SK-N-SH treated with all-trans-retinoic acid at 6 μM for 48 hours (cell line): ENCODE results near the gene BTF3L4.

ENCODE experiments used
- ATAC-seq: fragments of 200-7000 bp; cut with Tn5 transposase; 3 replicates; pipeline ENCODE4 v1.9.1; 2020; ENCODE audit warnings: mild to moderate bottlenecking, moderate library complexity
- ARNTL ChIP-seq: fragments of 450-650 bp; formaldehyde crosslinking; IDR thresholded peaks from 2 replicates; pipeline ENCODE4 v1.5.0; 2020; ENCODE audit warnings: low read depth, mild to moderate bottlenecking, moderate library complexity, borderline replicate concordance
- CSDC2 ChIP-seq: fragments of 250-450 bp; sonication (Bioruptor Pico); IDR thresholded peaks from 2 replicates; pipeline ENCODE4 v1.5.0; 2020; ENCODE audit warnings: mild to moderate bottlenecking, moderate library complexity
- ESRRG ChIP-seq: fragments of 250-450 bp; sonication (Bioruptor Pico); IDR thresholded peaks from 2 replicates; pipeline ENCODE4 v1.6.1; 2021; ENCODE audit warnings: mild to moderate bottlenecking
- GLIS3 ChIP-seq: fragments of 250-450 bp; sonication (Bioruptor Pico); IDR thresholded peaks from 2 replicates; pipeline ENCODE4 v1.5.0; 2020; ENCODE audit warnings: mild to moderate bottlenecking, moderate library complexity
- ISL1 ChIP-seq: fragments of 250-450 bp; sonication (Bioruptor Pico); IDR thresholded peaks from 2 replicates; pipeline ENCODE4 v2.1.2; 2022; ENCODE audit warnings: mild to moderate bottlenecking, moderate library complexity
- OSR1 ChIP-seq: fragments of 250-450 bp; sonication (Bioruptor Pico); IDR thresholded peaks from 2 replicates; pipeline ENCODE4 v1.8.0; 2022; ENCODE audit warnings: moderate library complexity, mild to moderate bottlenecking, inconsistent platforms
- PPARA ChIP-seq: fragments of 250-450 bp; sonication (Bioruptor Pico); IDR thresholded peaks from 2 replicates; pipeline ENCODE4 v1.5.0; 2020; ENCODE audit warnings: mild to moderate bottlenecking, borderline replicate concordance
- RARB ChIP-seq: fragments of 250-450 bp; sonication (Bioruptor Pico); IDR thresholded peaks from 2 replicates; pipeline ENCODE4 v1.8.0; 2021; ENCODE audit warnings: mild to moderate bottlenecking, moderate library complexity
- SNAI2 ChIP-seq: fragments of 250-450 bp; sonication (Bioruptor Pico); IDR thresholded peaks from 2 replicates; pipeline ENCODE4 v1.5.0; 2020; ENCODE audit warnings: mild to moderate bottlenecking, moderate library complexity
- TCF4 ChIP-seq: fragments of 250-450 bp; sonication (Bioruptor Pico); IDR thresholded peaks from 2 replicates; pipeline ENCODE4 v1.8.0; 2021; ENCODE audit warnings: mild to moderate bottlenecking, moderate library complexity, borderline replicate concordance
- TOX ChIP-seq: fragments of 250-450 bp; sonication (Bioruptor Pico); IDR thresholded peaks from 2 replicates; pipeline ENCODE4 v1.8.0; 2021; ENCODE audit warnings: mild to moderate bottlenecking, moderate library complexity, borderline replicate concordance
- ZC3H10 ChIP-seq: fragments of 250-450 bp; sonication (Bioruptor Pico); IDR thresholded peaks from 2 replicates; pipeline ENCODE4 v1.5.1; 2021; ENCODE audit warnings: mild to moderate bottlenecking, moderate library complexity
- ZFP3 ChIP-seq: fragments of 250-450 bp; sonication (Bioruptor Pico); IDR thresholded peaks from 2 replicates; pipeline ENCODE4 v1.5.0; 2020; ENCODE audit warnings: mild to moderate bottlenecking, moderate library complexity
- ZFP30 ChIP-seq: fragments of 450-650 bp; formaldehyde crosslinking; IDR thresholded peaks from 2 replicates; pipeline ENCODE4 v1.5.0; 2022; ENCODE audit warnings: mild to moderate bottlenecking, moderate library complexity
- ZNF565 ChIP-seq: fragments of 450-650 bp; formaldehyde crosslinking; conservative IDR thresholded peaks from 2 replicates; pipeline ENCODE4 v1.5.0; 2020; ENCODE audit warnings: low read depth, mild to moderate bottlenecking, moderate library complexity
- ZNF70 ChIP-seq: fragments of 450-650 bp; formaldehyde crosslinking; IDR thresholded peaks from 2 replicates; pipeline ENCODE4 v1.5.0; 2020; ENCODE audit warnings: mild to moderate bottlenecking, moderate library complexity
- ZNF8 ChIP-seq: fragments of 450-650 bp; formaldehyde crosslinking; IDR thresholded peaks from 2 replicates; pipeline ENCODE4 v1.5.0; 2020; ENCODE audit warnings: mild to moderate bottlenecking, moderate library complexity
- TF ChIP-seq, protein P1 (sequence below): fragments of 250-450 bp; sonication (Bioruptor Pico); IDR thresholded peaks from 2 replicates; pipeline ENCODE4 v1.8.0; 2020; ENCODE audit warnings: mild to moderate bottlenecking, moderate library complexity, borderline replicate concordance
- TF ChIP-seq, protein P2 (sequence below): fragments of 250-450 bp; sonication (Bioruptor Pico); IDR thresholded peaks from 2 replicates; pipeline ENCODE4 v1.5.0; 2020; ENCODE audit warnings: mild to moderate bottlenecking, moderate library complexity
- TF ChIP-seq, protein P3 (sequence below): fragments of 250-450 bp; sonication (Bioruptor Pico); IDR thresholded peaks from 2 replicates; pipeline ENCODE4 v1.8.0; 2021; ENCODE audit warnings: low read depth, mild to moderate bottlenecking, moderate library complexity, borderline replicate concordance
- TF ChIP-seq, protein P4 (sequence below): fragments of 250-450 bp; sonication (Bioruptor Pico); IDR thresholded peaks from 2 replicates; pipeline ENCODE4 v1.5.1; 2021; ENCODE audit warnings: mild to moderate bottlenecking, moderate library complexity

Gene BTF3L4

DNA sequence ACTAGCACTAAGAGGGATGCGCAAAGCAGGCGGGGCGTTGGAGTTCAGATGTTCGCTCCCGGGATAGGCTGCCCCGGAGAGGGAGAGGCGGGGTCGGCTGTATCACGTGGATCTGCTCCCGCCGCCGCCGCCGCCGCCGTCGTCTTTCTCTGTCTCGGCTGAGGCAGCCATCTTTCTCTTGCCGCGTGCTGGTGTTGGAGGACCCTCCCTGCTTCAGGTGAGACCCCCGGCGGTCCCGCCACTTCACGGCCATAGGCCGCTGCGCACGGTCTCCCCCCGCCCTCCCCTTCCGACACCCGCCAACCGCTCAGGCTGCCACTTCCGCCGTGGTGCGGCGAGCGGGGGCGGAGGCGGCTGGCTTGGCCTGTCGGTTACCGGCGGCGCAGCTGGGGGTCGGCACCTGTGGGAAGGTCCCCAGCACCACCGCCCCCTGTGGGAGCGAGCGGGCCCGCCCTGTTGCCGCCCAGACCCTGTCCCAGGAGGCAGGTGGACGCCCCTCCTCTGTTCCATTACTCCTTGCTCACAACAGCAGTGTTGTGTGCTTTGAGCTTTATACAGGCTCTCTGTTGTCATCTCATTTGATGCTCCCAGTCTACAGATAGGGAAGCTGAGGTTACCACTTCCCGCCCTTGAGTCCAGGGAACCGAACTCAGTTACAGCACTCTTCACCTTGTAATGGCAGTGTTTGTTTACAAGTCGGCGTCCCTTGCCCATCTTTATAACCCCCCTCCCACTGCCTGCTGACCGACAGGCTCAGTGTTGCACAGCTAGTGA, at the start of gene BTF3L4:
Gene BTF3L4, plus strand, starts transcription at position 133 of the 774 bp plus-strand sequence. CDS start 3,553 bp downstream, outside the sequence.
- no peak; the same call in 1 of the 2 replicates for TF ChIP-seq SNAI2
- TF ChIP-seq, all 23 proteins: peak for 0

DNA sequence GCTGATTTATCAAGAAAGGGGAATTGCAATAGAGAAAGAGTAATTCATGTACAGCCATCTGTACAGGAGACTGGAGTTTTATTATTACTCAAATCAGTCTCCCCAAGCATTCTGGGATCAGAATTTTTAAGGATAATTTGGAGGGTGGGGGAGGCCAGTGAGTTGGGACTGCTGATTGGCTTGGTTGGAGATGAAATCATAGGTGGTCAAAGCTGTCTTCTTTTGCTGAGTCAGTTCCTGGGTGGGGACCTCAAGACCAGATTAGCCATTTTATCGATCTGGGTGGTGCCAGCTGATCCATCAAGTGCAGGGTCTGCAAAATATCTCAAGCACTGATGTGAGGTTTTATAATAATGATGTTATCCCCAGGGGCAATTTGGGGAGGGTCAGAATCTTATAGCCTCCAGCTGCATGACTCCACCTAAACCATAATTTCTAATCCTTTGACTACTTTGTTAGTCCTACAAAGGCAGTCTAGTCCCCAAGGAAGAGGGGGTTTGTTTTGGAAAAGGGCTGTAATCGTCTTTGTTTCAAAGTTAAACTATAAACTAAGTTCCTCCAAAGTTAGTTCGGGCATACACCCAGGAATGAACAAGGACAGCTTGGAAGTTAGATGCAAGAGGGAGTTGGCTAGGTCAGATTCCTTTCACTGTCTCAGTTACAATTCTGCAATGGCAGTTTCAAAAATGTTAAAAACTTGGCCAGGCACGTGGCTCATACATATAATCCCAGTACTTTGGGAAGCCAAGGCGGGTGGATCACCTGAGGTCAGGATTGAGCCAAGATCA, 48.7 kb upstream of the BTF3L4 start:
- TF ChIP-seq ZNF70 (CRISPR knock-in tag) = no peak
- ATAC-seq = no peak

More for the DNA sequence above, at the start of gene BTF3L4:
- peak; percentile 95 for ATAC-seq

DNA sequence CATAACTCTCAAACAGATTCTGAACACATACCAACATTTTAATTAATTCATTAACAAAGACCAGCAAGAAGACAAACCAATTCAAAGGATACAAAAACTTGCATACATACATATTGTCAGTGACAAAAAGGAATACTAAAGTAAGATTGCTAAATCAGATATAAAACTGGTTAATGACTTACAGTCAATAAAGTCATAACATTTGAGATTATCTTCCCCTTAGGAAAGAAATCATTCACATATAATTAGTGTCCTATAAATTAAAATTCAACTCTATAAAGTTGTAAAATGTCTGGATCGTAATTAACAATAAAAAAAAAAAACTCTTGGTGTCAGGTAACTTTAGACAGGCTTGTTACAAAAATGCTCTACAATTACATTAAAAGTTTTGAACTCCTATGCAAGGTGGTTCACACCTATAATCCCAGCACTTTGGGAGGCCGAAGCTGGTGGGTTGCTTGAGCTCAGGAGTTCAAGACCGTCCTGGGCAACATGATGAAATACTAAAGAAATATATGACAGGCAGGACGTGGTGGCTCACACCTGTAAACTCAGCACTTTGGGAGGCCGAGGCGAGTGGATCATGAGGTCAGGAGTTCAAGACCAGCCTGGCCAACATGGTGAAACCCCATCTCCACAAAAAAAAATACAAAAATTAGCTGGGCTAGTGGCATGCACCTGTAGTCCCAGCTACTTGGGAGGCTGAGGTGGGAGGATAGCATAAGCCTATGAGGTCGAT, 47.9 kb upstream of the BTF3L4 start:
- TF ChIP-seq TOX (CRISPR knock-in tag) (no peak), ZNF565 (CRISPR knock-in tag) (no peak), TCF4 (CRISPR knock-in tag) (no peak), ZFP3 (CRISPR knock-in tag) (no peak), ARNTL (CRISPR knock-in tag) (no peak), CSDC2 (CRISPR knock-in tag) (no peak), GLIS3 (no peak), SNAI2 (no peak), ISL1 (CRISPR knock-in tag) (no peak), ZFP30 (no peak), RARB (CRISPR knock-in tag) (no peak), ZNF8 (CRISPR knock-in tag) (no peak), ZC3H10 (CRISPR knock-in tag) (no peak), PPARA (CRISPR knock-in tag) (no peak)
- TF ChIP-seq, protein P1, sequence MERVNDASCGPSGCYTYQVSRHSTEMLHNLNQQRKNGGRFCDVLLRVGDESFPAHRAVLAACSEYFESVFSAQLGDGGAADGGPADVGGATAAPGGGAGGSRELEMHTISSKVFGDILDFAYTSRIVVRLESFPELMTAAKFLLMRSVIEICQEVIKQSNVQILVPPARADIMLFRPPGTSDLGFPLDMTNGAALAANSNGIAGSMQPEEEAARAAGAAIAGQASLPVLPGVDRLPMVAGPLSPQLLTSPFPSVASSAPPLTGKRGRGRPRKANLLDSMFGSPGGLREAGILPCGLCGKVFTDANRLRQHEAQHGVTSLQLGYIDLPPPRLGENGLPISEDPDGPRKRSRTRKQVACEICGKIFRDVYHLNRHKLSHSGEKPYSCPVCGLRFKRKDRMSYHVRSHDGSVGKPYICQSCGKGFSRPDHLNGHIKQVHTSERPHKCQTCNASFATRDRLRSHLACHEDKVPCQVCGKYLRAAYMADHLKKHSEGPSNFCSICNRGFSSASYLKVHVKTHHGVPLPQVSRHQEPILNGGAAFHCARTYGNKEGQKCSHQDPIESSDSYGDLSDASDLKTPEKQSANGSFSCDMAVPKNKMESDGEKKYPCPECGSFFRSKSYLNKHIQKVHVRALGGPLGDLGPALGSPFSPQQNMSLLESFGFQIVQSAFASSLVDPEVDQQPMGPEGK (CRISPR knock-in tag) = no peak
- TF ChIP-seq, protein P2, sequence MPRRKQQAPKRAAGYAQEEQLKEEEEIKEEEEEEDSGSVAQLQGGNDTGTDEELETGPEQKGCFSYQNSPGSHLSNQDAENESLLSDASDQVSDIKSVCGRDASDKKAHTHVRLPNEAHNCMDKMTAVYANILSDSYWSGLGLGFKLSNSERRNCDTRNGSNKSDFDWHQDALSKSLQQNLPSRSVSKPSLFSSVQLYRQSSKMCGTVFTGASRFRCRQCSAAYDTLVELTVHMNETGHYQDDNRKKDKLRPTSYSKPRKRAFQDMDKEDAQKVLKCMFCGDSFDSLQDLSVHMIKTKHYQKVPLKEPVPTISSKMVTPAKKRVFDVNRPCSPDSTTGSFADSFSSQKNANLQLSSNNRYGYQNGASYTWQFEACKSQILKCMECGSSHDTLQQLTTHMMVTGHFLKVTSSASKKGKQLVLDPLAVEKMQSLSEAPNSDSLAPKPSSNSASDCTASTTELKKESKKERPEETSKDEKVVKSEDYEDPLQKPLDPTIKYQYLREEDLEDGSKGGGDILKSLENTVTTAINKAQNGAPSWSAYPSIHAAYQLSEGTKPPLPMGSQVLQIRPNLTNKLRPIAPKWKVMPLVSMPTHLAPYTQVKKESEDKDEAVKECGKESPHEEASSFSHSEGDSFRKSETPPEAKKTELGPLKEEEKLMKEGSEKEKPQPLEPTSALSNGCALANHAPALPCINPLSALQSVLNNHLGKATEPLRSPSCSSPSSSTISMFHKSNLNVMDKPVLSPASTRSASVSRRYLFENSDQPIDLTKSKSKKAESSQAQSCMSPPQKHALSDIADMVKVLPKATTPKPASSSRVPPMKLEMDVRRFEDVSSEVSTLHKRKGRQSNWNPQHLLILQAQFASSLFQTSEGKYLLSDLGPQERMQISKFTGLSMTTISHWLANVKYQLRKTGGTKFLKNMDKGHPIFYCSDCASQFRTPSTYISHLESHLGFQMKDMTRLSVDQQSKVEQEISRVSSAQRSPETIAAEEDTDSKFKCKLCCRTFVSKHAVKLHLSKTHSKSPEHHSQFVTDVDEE (CRISPR knock-in tag) = no peak
- TF ChIP-seq, protein P3, sequence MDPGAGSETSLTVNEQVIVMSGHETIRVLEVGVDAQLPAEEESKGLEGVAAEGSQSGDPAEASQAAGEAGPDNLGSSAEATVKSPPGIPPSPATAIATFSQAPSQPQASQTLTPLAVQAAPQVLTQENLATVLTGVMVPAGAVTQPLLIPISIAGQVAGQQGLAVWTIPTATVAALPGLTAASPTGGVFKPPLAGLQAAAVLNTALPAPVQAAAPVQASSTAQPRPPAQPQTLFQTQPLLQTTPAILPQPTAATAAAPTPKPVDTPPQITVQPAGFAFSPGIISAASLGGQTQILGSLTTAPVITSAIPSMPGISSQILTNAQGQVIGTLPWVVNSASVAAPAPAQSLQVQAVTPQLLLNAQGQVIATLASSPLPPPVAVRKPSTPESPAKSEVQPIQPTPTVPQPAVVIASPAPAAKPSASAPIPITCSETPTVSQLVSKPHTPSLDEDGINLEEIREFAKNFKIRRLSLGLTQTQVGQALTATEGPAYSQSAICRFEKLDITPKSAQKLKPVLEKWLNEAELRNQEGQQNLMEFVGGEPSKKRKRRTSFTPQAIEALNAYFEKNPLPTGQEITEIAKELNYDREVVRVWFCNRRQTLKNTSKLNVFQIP (CRISPR knock-in tag) = no peak
- no peak for ATAC-seq

DNA sequence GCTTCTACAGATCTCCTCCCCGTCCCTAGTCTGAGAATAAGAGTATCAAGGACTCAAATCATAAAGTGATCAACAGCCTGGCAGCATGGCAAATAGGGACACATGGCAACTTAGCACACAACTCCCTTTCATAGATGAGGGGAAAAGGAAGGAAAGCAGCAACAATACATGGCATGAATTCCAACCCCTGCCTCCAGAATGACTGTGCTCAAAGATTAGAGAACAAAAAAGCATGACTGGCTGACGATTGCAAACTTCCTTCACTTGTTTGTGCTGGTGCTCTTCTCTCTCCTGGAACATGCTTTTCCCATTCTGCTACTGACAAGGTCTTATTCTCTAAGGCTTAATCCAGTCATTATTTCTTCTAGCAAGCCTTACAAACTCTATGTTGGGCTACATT, 34.0 kb upstream of the BTF3L4 start:
- TF ChIP-seq ZNF565 (CRISPR knock-in tag) (no peak), OSR1 (no peak), TOX (CRISPR knock-in tag) (no peak), ARNTL (CRISPR knock-in tag) (no peak), ESRRG (CRISPR knock-in tag) (no peak), ZC3H10 (CRISPR knock-in tag) (no peak), ZFP30 (no peak)
- TF ChIP-seq, protein P2 (CRISPR knock-in tag) = no peak
- TF ChIP-seq, protein P4, sequence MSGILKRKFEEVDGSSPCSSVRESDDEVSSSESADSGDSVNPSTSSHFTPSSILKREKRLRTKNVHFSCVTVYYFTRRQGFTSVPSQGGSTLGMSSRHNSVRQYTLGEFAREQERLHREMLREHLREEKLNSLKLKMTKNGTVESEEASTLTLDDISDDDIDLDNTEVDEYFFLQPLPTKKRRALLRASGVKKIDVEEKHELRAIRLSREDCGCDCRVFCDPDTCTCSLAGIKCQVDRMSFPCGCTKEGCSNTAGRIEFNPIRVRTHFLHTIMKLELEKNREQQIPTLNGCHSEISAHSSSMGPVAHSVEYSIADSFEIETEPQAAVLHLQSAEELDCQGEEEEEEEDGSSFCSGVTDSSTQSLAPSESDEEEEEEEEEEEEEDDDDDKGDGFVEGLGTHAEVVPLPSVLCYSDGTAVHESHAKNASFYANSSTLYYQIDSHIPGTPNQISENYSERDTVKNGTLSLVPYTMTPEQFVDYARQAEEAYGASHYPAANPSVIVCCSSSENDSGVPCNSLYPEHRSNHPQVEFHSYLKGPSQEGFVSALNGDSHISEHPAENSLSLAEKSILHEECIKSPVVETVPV (CRISPR knock-in tag) = no peak
- no peak for ATAC-seq
